ENCODE results near the gene SLC2A14. TPM values are rescaled to one million over a fixed set of nuclear protein-coding genes. Genes with fewer than 3 reads are reported as not detected.
"Not testable (repeated sequence)": the region's sequence is repeated elsewhere in the genome, so short reads cannot be mapped to it uniquely, and the experiment has no call there.

Gene SLC2A14
- not detected in 2 replicates for total RNA-seq

GRCh38 chr12:7872566-7873319 is at the start of gene SLC2A14:
SLC2A14 (minus strand) TSS chr12:7872915; CDS start chr12:7869880, 3,035 bp downstream.
- no peak for DNase-seq (ENCODE audit: low read depth, low spot score)

- not testable (repeated sequence) for DNase-seq (ENCODE audit: low read depth, low spot score)
Measured at GRCh38 chr12:7921181-7921580, 48.5 kb upstream of the SLC2A14 start.

DNA sequence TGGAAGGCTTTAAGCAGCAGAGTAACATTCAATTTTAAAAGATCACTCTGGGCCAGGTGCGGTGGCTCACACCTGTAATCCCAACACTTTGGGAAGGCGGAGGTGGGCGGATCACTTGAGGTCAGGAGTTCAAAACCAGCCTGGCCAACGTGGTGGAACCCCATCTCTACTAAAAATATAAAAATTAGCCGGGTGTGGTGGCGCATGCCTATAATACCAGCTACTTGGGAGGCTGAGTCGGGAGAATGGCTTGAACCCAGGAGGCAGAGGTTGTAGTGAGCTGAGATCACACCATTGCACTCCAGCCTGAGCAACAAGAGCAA is 45.5 kb upstream of the SLC2A14 start:
- not testable (repeated sequence) for DNase-seq (ENCODE audit: low read depth, low spot score)

DNA sequence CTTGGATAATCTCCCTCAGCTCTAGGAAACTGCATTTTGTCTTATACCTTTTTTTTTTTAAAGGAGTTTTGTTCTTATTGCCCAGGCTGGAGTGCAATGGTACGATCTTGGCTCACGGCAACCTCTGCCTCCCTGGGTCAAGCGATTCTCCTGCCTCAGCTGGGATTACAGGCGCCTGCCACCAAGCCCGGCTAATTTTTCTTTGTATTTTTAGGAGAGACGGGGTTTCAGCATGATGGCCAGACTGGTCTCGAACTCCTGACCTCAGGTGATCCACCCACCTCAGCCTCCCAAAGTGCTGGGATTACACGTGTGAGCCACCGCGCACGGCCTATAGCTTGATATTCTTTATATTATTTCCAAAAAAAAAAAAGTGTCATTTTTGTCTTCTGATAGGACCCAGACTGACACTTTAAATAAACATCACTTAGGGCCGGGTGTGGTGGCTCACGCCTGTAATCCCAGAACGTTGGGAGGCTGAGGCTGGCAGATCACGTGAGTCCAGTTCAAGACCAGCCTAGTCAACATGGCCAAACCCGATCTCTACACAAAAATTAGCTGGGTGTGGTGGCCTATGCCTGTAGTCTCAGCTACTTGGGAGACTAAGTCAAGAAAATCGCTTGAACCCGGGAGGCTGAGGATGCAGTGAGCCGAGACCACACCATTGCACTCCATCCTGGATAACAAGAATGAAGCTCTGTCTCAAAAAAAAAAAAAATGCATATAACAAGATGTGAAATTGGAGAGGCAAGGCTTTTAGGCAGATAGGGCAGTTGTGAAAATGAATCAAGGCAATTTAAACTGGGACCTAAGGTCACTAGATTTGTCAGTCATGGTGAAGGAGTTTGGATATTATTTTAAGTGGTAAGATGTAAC is 44.9 kb upstream of the SLC2A14 start:
- no peak for DNase-seq (ENCODE audit: low read depth, low spot score)

DNA sequence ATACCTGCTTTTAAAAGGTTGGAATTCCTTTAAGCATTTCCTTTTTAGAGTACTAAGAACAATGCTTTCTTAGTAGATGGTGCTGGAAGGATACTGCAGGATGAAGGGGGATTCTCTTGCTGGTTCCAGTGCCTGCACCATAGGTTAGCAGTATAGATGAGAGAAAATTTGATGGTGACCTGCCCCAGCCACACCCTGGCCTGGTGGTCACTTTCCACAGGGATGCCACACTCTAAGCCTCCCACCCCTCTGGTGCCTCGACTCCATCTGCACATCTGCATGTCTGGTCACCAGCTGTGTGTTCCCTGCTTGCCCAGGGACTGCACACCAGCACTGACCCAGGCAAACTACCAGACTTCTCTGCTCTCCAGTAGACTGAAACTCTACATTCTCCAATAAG is 44.2 kb upstream of the SLC2A14 start:
- DNase-seq (ENCODE audit: low read depth, low spot score): no peak

GRCh38 chr12:7915661-7916403 is 43.1 kb upstream of the SLC2A14 start:
- no peak for DNase-seq (ENCODE audit: low read depth, low spot score)

GRCh38 chr12:7910106-7910505 is 37.4 kb upstream of the SLC2A14 start:
- not testable (repeated sequence) for DNase-seq (ENCODE audit: low read depth, low spot score)

- DNase-seq (ENCODE audit: low read depth, low spot score): no peak
Measured at GRCh38 chr12:7907009-7907408, 34.3 kb upstream of the SLC2A14 start.

GRCh38 chr12:7906303-7906702 is 33.6 kb upstream of the SLC2A14 start:
- not testable (repeated sequence) for DNase-seq (ENCODE audit: low read depth, low spot score)

- not testable (repeated sequence) for DNase-seq (ENCODE audit: low read depth, low spot score)
Measured at GRCh38 chr12:7905600-7906125, 32.9 kb upstream of the SLC2A14 start.

DNA sequence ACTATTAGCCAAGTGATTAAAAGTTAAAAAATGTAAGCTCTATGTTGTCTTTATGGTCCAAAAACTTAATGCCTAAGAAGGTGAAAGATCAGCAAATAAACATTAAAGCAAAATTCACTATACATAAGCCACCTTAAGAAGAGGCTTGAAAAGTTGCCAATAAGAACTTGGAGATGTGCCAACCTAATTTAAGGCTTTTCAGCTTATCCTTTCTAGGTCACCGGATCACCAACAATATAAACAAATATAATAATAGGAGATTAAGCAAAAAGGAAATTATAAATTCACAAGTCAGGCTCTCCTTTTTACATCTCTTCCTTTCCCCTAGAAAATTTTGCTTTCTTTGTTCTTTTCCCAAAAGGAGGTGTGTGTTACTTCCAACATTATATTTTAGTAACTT is 32.4 kb upstream of the SLC2A14 start:
- peak; percentile 13 for DNase-seq (ENCODE audit: low read depth, low spot score)

- not testable (repeated sequence) for DNase-seq (ENCODE audit: low read depth, low spot score)
Measured at GRCh38 chr12:7902416-7902815, 29.7 kb upstream of the SLC2A14 start.

- DNase-seq (ENCODE audit: low read depth, low spot score): no peak
Measured at GRCh38 chr12:7899755-7900154, 27.0 kb upstream of the SLC2A14 start.

DNA sequence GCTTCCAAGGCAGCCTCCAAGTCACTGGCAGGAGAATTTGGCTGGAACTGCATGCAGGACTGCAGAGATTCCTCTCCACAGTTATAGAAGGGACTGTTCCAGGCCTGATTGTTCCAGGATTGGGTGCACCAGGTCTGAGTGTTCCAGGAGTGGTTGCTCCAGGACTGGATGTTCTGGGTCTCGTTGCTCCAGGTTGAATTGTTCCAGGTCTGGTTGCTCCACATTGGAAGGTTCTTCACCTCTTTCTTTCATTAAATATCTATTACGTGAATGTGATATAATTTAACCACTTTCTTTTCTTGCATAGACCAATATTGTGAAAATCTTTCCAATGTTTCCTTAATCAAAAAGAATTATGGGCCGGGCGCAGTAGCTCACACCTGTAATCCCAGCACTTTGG is 24.0 kb upstream of the SLC2A14 start:
- not testable (repeated sequence) for DNase-seq (ENCODE audit: low read depth, low spot score)

- no peak for DNase-seq (ENCODE audit: low read depth, low spot score)
Measured at GRCh38 chr12:7892186-7892980, 19.7 kb upstream of the SLC2A14 start.

DNA sequence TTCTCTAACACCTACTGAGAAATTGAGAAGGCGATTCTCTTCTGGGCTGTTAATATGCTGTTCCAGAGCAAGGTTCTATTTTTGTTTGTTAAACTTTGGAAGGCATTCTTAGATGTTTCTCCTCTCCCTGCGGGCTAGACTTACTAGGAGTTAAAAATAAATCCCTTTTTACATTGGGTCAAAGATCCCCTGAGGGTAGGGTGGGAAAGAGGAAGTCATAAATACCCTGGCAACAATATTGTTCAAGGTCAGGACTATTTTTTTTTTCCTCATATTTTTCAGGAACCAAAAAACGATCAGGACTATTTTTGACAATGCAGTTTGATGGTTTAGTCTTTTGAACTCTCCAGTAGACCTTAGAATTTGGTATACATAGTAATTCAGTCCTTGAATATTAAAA is 12.0 kb upstream of the SLC2A14 start:
- no peak for DNase-seq (ENCODE audit: low read depth, low spot score)

- DNase-seq (ENCODE audit: low read depth, low spot score): not testable (repeated sequence)
Measured at GRCh38 chr12:7881736-7882120, 9.0 kb upstream of the SLC2A14 start.

DNA sequence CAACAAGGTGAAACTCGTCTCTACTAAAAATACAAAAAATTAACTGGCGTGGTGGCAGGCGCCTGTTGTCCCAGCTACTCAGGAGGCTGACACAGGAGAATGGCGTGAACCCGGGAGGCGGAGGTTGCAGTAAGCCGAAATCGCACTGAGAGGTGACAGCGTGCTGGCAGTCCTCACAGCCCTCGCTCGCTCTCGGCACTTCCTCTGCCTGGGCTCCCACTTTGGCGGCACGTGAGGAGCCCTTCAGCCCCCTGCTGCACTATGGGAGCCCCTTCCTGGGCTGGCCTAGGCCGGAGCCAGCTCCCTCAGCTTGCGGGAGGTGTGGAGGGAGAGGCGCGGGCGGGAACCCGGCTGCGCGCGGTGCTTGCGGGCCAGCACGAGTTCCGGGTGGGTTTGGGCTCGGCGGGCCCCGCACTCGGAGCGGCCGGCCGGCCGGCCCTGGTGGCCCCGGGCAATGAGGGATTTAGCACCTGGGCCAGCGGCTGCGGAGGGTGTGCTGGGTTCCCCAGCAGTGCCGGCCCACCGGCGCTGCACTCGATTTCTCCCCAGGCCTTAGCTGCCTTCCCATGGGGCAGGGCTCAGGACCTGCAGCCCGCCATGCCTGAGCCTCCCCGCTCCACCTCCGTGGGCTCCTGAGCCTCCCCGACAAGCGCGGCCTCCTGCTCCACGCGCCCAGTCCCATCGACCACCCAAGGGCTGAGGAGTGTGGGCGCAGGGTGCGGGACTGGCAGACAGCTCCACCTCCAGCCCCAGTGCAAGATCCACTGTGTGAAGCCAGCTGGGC is 8.4 kb upstream of the SLC2A14 start:
- not testable (repeated sequence) for DNase-seq (ENCODE audit: low read depth, low spot score)

DNA sequence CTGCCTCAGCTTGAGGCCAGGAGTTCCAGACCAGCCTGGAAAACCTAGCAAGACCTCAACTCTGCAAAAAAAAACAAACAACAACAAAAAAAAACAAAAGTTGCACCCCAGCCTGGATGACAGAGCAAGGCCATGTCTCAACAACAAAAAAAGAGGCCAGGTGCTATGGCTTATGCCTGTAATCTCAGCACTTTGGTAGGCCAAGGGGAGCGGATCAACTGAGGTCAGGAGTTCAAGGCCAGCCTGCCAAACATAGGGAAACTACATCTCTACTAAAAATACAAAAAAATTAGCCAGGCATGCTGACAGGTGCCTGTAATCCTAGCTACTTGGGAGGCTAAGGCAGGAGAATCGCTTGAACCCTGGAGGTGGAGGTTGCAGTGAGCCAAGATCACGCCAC is 6.5 kb upstream of the SLC2A14 start:
- no peak for DNase-seq (ENCODE audit: low read depth, low spot score)

- DNase-seq (ENCODE audit: low read depth, low spot score): no peak
Measured at GRCh38 chr12:7877420-7877819, 4.7 kb upstream of the SLC2A14 start.
